ENCODE measurements around the gene EGLN2.
"Not testable (repeated sequence)": the region's sequence is repeated elsewhere in the genome, so short reads cannot be mapped to it uniquely, and the experiment has no call there.

The EGLN2 gene

DNA sequence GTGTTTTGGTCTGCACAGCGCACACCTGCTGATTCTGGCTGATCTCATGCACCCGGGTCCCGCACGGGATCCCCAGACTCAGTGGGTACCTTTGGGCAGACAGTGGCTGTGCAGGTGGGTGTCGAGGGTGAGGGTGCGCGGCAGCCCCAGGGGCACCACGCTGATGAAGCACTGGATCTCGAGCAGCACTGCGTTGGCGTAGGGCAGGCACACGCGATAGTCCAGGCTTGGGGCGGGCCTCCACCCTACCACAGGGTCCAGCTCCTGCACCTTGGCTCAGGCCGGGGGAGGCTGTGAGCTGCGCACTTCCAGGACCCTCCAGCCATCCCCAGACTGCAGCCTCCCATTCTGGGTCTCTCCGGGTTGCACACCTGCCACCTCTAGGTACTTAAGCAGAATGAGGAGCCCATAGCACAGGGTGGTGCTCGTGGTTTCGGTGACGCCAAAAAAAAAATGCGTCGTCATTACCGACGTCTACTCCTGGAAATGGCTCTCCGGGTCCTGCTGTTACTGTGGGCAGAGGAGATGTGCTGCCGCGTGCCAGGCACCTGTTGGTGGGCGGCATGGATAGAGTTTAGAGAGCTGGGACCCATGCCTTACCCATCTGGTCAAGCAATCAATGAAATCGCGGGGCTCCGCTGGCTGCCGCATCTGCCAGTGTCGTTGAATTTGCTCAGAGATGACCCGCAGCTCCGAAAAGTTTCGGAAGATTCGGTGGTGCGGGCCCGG lies 10.5 kb downstream of the EGLN2 start:
- H3K27ac ChIP-seq, result peak overlapping the region; percentile 74
- TF ChIP-seq ZFX (IDR thresholded peaks at IDR 0.05; ENCODE audit: borderline replicate concordance), result no peak
- TF ChIP-seq, protein P1, sequence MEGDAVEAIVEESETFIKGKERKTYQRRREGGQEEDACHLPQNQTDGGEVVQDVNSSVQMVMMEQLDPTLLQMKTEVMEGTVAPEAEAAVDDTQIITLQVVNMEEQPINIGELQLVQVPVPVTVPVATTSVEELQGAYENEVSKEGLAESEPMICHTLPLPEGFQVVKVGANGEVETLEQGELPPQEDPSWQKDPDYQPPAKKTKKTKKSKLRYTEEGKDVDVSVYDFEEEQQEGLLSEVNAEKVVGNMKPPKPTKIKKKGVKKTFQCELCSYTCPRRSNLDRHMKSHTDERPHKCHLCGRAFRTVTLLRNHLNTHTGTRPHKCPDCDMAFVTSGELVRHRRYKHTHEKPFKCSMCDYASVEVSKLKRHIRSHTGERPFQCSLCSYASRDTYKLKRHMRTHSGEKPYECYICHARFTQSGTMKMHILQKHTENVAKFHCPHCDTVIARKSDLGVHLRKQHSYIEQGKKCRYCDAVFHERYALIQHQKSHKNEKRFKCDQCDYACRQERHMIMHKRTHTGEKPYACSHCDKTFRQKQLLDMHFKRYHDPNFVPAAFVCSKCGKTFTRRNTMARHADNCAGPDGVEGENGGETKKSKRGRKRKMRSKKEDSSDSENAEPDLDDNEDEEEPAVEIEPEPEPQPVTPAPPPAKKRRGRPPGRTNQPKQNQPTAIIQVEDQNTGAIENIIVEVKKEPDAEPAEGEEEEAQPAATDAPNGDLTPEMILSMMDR (IDR thresholded peaks at IDR 0.05), result no peak

DNA sequence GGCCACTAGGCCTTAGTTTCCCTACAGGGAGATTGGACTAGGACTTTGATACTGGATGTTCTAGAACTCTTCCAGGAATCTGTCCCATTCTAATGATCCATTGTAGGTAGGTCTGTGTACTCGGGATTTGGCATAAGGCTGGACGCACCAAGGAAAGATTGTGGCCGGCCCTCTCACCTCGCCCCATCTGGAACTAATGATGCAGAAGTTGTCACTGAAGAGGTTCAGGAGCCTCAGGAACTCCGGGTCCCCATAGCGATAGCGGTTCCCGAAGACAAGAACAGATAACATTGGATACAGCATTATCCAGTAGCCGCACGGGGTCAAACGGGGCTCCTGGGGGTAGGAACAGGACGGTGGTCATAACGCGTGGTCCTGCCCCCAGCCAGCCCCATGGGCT lies 11.2 kb downstream of the EGLN2 start:
- peak overlapping the region; percentile 74 for H3K27ac ChIP-seq
- TF ChIP-seq ZFX (IDR thresholded peaks at IDR 0.05; ENCODE audit: borderline replicate concordance), result no peak
- TF ChIP-seq, protein P1 (IDR thresholded peaks at IDR 0.05), result no peak

DNA sequence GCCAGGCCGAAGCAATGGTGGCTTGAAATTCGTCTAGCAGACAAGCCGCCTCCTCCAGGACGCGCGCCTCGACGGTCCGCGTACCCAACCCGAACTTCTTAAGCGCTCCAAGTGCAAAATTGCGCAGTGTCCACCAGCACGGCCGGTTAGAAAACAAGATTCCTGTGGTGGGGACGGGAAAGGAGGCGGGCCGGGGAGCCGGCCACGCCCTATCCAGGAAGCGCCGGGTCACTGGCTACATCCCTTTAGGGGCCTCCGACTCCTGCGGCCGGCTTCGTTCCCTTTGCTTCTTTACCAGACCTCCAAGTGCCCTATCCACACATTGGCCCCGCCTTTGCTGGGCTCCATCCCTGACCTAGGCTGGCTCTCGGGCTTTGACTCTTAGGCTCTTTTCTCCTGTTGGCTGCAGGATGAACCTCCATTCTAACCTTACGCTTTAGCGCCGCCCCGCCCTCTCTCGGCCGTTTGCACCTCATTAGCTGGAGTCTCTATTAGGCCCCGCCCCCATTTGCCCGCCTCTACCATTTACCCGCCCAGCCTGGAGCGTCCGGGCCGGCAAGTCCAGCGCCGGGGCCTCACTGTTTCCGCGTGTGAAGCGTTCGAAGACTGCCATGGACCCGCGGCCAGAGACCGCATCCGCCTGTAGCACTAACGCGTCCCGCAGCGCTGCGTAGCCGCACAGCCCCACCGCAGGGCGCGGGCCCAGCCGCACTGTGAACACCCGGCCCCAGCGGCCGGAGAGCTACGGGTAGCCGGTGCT lies 11.8 kb downstream of the EGLN2 start:
- H3K27ac ChIP-seq, result peak overlapping the region; percentile 74

DNA sequence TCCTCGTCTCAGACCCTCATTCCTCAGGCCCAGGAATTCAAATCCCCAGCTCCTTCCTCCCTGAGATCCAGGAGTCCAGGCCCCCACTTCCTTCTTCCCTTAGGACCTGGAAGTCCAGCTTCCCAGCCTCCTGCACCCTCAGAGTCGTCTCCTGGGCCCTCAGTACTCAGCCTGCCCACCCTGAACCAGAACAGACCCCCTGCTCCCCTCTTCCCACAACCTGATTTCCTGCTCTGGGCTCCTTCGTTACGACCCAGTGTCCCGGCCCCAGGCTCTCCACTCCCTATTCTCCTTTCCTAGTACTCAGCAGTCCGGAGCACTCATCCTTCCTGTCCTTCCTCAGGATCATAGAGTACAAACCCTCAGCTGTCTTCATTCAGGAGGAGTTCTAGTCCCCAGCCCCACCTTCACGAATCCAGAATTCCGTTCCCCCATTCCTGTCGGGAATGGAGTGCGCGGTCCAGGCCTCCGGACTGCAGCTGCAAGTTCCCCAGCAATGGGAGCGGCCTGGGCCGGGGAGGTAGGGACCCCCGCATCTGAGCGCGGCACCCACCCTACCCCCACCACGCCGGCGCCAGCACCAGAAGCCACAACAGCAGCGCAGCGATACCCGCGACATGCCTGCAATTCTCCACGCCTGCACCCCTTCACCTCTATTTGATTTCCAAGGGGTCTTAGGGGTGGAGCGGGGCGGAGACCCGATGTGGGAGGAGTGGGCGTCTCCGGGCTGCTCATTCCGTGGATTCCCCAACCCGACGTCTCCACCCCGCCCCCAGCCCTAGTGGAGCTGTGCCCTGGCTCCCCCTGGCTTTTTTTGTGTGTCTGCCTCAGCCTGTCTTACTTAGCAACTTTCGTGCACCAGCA lies 12.7 kb downstream of the EGLN2 start:
- TF ChIP-seq ZFX (IDR thresholded peaks at IDR 0.05; ENCODE audit: borderline replicate concordance), result no peak
- TF ChIP-seq, protein P1 (IDR thresholded peaks at IDR 0.05), result no peak
- H3K27ac ChIP-seq, result peak overlapping the region; percentile 74

DNA sequence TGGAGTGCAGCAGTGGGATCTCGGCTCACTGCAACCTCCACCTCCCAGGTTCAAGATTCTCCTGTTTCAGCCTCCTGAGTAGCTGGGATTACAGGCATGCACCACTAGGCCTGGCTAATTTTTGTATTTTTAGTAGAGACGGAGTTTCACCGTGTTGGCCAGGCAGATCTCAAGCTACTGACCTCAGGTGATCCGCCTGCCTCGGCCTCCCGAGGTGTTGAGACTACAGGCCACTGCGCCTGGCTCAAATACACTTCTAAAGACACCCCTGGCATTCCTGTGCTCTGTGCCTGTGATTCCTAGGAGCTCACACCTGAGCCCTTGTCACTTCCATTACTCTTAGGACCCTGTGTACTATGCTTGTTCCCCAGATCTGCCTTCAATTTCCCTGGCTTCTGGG lies 13.6 kb downstream of the EGLN2 start:
- H3K27ac ChIP-seq, result not testable (repeated sequence)

DNA sequence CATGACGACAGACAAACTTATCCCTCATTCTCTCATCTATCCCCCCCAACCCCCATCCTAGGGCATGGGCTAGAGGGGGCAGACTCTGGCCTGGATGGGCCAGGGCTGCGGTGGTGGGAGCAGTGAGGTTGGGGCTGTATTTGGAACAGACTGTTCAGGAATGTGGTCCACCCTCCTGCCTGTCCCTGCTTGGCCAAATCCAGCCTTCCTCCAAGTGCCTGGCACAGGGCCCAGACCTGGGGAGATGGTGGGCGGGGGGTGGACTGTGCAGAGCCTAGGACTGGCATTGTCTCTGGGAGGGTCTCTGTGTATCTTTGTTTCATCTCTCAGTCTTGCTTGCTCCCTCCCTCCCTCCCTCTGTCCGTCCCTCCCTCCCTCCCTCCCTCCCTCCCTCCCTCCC lies 14.2 kb downstream of the EGLN2 start:
- TF ChIP-seq, protein P1 (IDR thresholded peaks at IDR 0.05), result no peak
- no peak for TF ChIP-seq ZFX (IDR thresholded peaks at IDR 0.05; ENCODE audit: borderline replicate concordance)
- no peak overlapping the region for H3K27ac ChIP-seq

DNA sequence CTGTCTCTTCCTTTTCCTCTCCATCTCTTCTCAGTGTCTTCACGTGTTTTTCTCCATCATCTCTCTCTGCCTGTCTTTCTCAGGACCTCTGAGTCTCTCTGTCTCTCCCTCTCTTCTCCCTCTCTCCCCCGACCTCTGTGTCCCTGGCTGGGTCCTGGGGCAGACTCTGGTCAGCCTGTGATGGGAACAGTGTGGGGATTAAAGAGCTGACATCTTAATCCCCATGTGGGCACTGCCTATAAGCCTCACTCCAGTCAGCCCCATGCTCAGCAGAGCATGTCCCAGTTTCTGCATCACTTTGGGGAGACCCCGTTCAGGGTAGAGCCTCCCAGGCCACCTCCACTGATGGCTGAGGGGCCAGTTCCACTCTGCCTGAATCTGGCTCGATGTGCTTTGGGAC lies 16.2 kb downstream of the EGLN2 start:
- H3K27ac ChIP-seq, result no peak overlapping the region
- TF ChIP-seq, protein P1 (IDR thresholded peaks at IDR 0.05), result no peak
- TF ChIP-seq ZFX (IDR thresholded peaks at IDR 0.05; ENCODE audit: borderline replicate concordance), result no peak

DNA sequence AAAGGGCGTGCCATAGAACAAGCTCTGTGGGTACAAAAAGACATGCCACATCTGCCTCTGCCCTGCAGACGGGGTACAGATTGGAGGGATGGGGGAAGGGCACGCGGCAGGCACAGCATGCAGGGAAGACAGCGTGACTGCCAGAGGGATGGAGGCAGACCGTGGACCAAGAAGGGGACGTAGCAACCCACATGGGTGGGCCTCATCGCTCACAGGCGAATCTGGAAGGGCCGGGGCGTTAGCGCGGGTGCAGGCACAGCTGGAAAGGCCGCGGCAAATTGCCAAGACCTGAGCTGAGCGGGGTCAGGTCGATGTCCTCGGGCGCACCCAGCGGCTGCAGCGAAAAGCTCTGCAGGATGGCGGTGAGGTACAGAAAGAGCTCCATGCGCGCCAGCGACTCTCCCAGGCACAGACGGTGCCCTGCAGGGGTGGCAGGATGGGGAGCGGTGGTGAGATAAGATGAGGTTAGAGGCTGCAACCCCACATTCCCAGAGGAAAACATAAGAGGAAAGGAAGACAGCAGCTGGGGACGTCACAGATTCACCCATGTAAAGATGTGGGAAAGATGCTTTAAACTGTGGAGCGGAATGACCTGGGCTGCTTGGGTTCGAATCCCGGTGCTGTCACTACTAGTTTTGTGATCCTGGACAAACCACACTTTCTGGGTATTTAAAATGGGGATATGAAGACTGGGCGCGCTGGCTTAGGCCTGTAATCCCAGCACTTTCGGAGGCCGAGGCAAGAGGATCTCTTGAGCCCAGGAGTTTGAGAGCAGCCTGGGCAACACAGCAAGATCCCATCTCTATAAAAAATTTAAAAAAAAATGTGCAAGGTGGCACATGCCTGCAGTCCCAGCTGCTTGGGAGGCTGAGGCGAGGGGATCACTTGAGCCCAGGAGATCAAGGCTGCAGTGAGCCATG lies 19.7 kb downstream of the EGLN2 start:
- H3K27ac ChIP-seq, result not testable (repeated sequence)
